Endothelial cell of umbilical vein (primary cell): ENCODE results near the gene DEK.

Source experiments
- EZH2 ChIP-seq: IDR thresholded peaks from 2 replicates; pipeline ENCODE4 v1.6.1; 2012; ENCODE audit warnings: borderline replicate concordance, low read depth, mild to moderate bottlenecking, moderate library complexity, low read length, inconsistent platforms; ENCODE audit not compliant: severe bottlenecking
- JUN ChIP-seq: IDR thresholded peaks from 2 replicates; pipeline ENCODE4 v1.6.1; 2011; ENCODE audit warnings: borderline replicate concordance, low read depth; ENCODE audit not compliant: insufficient read length, insufficient read depth

DNA sequence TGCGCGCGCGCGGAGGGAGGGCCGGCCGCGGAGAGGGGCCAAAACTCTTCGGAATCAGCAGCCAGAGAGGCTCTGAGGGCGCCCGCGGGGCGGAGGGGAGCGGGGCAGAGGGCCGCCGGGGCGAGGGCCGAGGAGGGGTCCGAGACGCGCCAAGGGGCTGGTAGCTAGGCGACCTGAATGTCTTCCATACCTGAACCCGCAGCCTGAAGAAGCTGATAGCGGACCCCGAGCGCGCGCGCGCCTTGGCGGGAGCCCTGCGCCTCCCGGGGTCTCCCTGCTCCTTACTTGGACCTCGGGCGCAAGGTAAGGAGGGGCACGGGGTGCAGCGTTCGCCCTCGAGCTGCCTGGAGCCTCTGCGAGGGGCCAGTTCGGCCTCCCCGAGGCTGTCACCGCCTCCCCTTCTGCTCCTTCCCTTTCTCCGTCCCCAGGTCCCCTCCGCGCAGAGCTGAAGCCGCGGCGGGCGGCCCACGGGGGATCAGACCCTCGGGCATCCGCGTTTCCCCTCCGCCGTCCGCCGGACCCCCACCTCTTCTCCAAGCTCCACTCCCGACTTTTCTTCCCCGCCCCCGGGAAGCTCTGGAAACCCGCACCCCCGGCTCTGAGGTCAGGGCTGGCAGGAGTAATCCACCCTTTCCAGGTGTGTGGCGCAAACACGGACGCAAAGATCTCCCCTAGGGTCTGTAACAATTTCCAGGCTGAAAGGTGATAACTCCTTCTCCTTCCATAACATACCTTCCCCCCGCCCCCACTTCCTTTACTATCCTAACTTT, 13.1 kb upstream of the DEK start:
- peak; percentile 88 for TF ChIP-seq EZH2
- TF ChIP-seq JUN, result no peak
